Amygdala (tissue), 56 donors: ENCODE data around the gene BHMT2.

ENCODE experiments used
- DNase-seq, 56 donors: peaks; one replicate each; lab custom pipeline; 2025; lab: John Stamatoyannopoulos, UW

Gene BHMT2

DNA sequence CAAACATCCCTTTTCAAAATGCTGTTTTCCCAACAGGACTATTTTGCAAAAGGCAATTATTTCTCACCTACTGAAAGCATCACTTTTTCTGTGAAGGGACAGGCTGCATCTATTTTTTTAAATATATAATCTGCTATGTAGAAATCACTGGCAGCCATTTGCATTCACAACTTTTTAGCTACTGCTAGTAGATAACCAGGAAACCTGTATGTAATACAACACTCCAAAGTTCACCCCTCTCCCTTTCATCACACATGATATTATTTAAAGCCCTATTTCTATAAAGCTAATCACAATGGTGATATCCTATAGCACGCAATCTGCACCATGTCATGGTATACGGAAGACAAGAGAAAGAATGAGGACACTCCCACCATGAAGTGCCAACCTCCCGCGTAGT is 9.9 kb upstream of the BHMT2 start:
- DNase-seq = no peak

GRCh38 chr5:79062436-79062835 is 7.1 kb upstream of the BHMT2 start:
- DNase-seq = no peak

DNA sequence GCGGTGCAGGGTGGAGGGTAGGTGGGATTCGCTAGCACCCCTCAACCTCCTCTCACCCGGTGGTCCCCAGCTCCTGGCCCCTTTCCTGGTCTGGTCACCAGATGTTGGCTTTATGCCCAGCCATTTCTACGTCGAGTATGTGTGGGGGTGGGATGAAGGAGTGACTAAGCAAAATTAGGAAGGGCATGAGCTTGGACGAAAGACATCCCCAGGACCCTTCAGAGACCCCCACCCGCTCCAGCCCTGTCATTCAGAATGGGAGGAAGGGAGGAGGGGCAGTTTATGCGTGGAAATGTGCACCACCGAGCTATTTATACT is 742 bp downstream of the BHMT2 start:
- peak in 1 of 56 donors; percentile 1 for DNase-seq

GRCh38 chr5:79074641-79075040 is 5.1 kb downstream of the BHMT2 start:
- DNase-seq = no peak

GRCh38 chr5:79075646-79076426 is 6.3 kb downstream of the BHMT2 start:
- no peak for DNase-seq

DNA sequence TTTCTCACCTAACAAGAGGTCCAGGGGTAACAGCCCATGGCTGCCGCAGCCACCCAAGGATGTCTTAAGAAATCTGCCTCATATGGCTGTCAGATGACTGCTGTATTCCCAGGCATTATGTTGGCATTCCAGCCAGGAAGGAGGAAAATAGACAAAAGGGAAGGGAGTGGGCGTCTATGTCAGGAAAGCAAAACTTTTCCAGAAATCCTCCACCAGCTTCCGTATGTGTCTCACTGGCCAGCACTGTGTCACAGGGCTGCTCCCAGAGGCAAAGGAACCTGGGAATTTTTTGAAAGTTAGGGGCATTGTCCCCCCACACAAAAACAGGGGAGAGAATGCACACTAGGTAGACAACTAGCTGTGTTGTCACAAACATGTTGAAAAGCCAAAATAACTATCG is 7.3 kb downstream of the BHMT2 start:
- DNase-seq = no peak

GRCh38 chr5:79077680-79078365 is 8.3 kb downstream of the BHMT2 start:
- no peak for DNase-seq

DNA sequence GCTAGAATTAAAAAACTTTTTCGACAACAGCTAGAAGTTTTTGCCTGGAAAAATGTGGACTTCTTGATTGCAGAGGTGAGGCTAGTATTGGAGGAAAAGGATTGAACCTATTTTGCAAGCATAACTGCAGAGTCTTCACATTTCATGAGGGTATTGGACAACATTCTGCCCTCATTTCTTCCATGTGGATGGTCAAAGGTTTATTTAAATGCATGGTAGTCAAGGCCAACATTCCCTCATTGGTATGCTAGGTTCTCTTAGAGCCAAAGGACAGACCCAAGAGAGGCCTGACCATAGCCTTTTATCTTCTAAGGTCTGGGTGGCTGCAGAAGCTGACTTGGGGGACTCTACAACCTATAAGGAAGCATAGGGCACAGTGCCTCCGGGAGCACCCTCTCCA is 11.2 kb downstream of the BHMT2 start:
- no peak for DNase-seq

GRCh38 chr5:79081779-79082178 is 12.2 kb downstream of the BHMT2 start:
- no peak for DNase-seq

GRCh38 chr5:79086116-79086515 is 16.5 kb downstream of the BHMT2 start:
- no peak for DNase-seq

- no peak for DNase-seq
These were observed 18.9 kb downstream of the BHMT2 start for GRCh38 chr5:79088507-79088906.

- no peak for DNase-seq
These were observed 21.5 kb downstream of the BHMT2 start for GRCh38 chr5:79091064-79091463.

DNA sequence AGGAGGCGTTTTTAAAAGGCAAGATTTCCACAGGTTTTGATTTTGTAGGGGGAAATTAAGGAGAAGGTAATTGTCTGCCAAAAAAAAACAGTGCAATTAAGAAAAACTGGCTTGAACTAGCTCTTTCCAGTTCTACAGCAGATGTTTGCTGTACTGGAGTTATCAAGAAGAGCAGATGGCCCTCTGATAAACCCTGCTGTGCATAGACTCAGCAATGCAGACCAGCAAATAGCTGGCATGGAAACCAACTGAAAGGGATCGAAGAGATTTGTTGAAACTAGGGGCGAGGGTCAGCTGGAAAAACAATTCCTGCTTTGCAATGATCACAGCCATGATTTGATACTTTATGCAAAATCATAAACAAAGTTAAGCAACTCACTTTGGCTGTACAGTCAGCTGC is 24.2 kb downstream of the BHMT2 start:
- DNase-seq = no peak

DNA sequence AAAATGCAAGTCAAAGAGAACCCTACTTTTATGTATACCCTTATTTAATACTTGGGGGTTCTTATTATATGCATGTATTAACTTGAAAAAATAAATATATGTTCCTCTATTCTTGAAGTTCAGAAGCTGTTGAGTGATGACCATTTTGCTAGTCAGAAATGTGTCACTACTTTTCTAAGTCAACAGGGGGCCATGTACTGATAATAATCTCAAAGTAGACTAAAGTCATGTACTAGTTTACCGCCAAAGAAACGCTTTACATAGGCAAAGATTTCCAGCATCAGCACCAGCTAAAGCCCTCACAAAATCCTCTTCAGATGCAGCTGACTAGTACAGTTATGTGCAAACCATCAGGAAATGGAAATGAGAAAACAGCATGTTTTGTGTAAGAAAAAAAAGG is 36.3 kb downstream of the BHMT2 start:
- DNase-seq = no peak

- DNase-seq = no peak
These were observed 37.6 kb downstream of the BHMT2 start for GRCh38 chr5:79107020-79107796.

- DNase-seq = no peak
These were observed 38.5 kb downstream of the BHMT2 start for GRCh38 chr5:79108086-79108485.

GRCh38 chr5:79108792-79109191 is 39.2 kb downstream of the BHMT2 start:
- DNase-seq = no peak

DNA sequence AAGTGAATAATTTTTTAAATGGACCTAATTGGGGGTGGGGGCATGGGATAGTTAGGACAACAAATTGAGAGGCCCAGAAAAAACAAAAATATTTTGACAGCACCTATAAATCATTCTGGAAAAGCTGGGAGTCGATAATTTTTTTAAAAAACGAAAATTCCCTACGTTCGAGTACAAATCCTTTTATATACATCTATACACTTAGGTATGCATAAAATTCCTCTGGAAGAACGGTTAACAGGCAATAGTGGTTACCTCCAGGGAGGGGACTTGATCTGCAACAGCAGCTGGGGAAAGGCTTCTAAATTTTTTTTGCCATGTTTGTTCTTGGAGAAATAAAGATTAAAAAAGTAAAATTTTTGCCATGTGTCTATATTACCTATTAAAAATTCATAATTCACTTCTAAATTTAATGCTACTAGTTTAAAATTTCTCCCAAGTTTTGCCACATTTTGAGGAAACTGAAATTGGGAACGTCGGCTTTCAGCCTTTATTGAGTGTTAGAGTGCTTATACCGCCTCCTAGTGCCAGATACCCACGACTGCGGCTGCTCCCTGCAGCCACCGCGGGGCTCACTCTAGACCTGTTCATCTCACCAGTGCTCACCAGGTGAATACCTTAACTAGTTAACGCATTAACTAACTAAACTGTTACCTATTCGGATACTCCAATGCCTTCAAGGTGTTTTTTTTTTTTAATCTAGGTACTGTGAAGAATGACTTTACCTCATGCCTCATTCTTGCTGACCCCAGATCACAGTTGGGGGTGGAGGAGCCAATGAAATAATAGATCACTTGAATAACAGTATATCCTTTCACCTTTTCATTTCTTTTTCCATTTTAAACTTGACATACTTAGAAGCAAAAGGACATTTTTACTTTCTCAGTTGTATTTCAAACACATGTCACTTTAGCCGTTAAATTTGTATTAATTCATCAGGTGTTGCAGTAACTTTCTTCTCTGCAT is 40.2 kb downstream of the BHMT2 start:
- no peak for DNase-seq

- no peak for DNase-seq
These were observed 41.9 kb downstream of the BHMT2 start, which contains the start of gene BHMT for GRCh38 chr5:79111387-79111959. TSS of gene BHMT (plus strand) at chr5:79111809. CDS start at chr5:79111886, 77 bp downstream.
